Measurements from ENCODE around the gene COIL.

COIL gene

DNA sequence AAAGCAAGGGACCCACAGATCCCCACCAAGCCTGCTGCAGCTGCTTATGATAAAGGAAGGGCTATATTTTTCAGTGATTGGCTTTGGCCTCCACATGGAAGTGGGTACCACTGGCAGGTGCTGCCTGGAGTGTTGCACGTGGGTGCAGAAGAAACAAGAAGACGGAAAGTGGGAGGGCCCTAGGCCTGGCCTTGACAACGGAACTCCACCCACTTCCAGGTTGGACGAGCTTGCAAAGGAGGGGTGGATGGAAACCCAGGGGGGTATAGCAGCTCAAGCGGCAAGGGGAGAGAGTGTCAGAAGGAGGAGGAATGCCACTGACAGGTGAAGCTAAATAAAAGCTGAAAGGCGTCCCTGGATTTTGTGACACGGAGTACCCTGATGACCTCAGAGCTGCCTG is 67.3 kb downstream of the COIL start:
- Histone ChIP-seq H3K4me1 (ENCODE audit: control insufficient read depth in 1 of 2, insufficient read depth in 1 of 2, low read depth in 1 of 2, low read length in 1 of 2) (peaks cover 0 to 8% of the 10 kb centered on the region in 2 experiments), H3K27me3 (no peaks in the 10 kb centered on the region), H3K9me3 (no peaks in the 10 kb centered on the region), H3K36me3 (peaks cover 100% of the 10 kb centered on the region), H3K4me3 (ENCODE audit: low read depth in 1 of 2, low read length in 1 of 2) (no peak overlapping the region), H3K27ac (no peak overlapping the region)
- TF ChIP-seq, protein P1, sequence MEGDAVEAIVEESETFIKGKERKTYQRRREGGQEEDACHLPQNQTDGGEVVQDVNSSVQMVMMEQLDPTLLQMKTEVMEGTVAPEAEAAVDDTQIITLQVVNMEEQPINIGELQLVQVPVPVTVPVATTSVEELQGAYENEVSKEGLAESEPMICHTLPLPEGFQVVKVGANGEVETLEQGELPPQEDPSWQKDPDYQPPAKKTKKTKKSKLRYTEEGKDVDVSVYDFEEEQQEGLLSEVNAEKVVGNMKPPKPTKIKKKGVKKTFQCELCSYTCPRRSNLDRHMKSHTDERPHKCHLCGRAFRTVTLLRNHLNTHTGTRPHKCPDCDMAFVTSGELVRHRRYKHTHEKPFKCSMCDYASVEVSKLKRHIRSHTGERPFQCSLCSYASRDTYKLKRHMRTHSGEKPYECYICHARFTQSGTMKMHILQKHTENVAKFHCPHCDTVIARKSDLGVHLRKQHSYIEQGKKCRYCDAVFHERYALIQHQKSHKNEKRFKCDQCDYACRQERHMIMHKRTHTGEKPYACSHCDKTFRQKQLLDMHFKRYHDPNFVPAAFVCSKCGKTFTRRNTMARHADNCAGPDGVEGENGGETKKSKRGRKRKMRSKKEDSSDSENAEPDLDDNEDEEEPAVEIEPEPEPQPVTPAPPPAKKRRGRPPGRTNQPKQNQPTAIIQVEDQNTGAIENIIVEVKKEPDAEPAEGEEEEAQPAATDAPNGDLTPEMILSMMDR (IDR thresholded peaks at IDR 0.05) = no peak

DNA sequence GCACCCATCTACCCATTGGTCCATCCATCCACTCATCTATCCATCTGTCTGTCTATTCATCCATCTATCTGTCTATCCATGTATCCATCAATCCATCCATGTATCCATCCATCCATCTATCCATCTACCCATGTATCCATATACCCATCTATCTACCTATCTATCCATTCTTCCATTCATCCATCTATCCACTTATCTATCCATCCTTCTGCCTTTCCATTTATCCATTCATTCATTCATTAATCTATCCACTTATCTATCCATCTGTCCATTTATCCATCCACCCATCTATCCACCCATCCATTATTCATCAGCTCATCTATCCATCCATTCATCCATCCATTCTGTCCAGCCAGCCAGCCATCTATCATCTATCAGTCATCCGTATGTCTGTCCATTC is 68.5 kb downstream of the COIL start:
- TF ChIP-seq, protein P1 (IDR thresholded peaks at IDR 0.05) = no peak
- Histone ChIP-seq H3K27me3 (no peaks in the 10 kb centered on the region), H3K4me1 (ENCODE audit: control insufficient read depth in 1 of 2, insufficient read depth in 1 of 2, low read depth in 1 of 2, low read length in 1 of 2) (no peaks in the 10 kb centered on the region), H3K36me3 (peaks cover 100% of the 10 kb centered on the region), H3K4me3 (ENCODE audit: low read depth in 1 of 2, low read length in 1 of 2) (no peak overlapping the region), H3K27ac (no peak overlapping the region), H3K9me3 (no peaks in the 10 kb centered on the region)

DNA sequence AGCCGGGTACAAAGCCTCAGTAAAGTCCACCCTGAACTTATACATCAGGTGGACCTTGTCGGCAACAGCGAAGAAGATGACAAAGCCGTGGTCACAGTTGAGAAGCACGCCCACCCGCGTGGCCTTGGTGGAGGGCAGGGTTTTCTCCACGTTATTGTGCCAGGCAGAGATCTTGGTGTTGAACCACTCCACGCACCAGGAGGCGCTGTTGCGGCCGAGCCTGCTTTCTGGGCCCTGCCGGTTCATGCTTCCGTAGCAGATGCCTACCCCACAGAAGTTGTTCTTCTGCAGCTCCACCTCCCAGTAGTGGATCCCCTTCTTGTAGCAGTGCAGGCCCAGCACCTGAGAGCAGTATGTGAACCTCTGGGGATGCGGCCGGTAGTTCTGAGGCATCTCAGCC is 69.1 kb downstream of the COIL start:
- Histone ChIP-seq H3K9me3 (no peaks in the 10 kb centered on the region), H3K27me3 (no peaks in the 10 kb centered on the region), H3K27ac (no peak overlapping the region), H3K36me3 (peaks cover 100% of the 10 kb centered on the region), H3K4me3 (ENCODE audit: low read depth in 1 of 2, low read length in 1 of 2) (no peak overlapping the region), H3K4me1 (ENCODE audit: control insufficient read depth in 1 of 2, insufficient read depth in 1 of 2, low read depth in 1 of 2, low read length in 1 of 2) (peaks cover under 1 to 2% of the 10 kb centered on the region in 2 experiments)
- TF ChIP-seq, protein P1 (IDR thresholded peaks at IDR 0.05) = peak; percentile 31

DNA sequence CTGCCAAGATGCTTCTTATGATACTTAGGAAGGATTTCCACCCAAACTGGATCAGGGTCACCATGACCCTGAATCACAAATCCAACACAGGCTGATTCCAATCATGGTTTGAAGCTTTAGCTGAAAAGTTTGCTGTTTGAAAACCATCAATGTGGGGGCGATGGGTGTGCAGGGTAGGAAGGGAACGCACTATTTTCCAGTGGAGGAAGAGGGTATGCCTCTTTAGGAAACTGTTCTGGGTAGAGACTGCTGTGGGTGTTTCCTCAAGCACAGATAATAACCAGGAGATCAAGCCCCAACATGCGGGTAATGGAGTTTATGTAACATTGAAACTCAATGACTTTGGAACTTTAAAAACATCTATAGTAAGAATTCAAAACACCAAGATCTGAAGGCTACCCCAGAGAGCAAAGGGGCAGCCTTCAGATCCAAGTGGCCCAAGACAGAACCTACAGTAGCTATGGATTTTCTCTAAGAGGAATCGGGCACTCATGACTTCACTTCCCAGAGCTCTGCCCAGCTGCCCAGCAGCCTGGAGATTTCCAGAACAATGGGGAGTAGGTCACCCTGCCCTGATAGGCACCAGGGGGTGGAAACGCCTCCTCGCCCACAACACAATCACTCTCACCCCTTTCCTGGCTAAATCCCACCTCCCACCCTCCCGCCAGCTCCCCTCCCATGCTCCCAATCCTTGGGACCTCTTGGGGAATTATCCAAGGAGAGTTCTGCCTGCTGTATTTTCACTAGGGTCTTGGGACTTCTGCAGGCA is 69.8 kb downstream of the COIL start:
- TF ChIP-seq, protein P1 (IDR thresholded peaks at IDR 0.05) = no peak
- no peaks in the 10 kb centered on the region for H3K27me3 ChIP-seq
- no peak overlapping the region for H3K27ac ChIP-seq
- peaks cover 100% of the 10 kb centered on the region for H3K36me3 ChIP-seq
- no peaks in the 10 kb centered on the region for H3K9me3 ChIP-seq
- H3K4me1 ChIP-seq (ENCODE audit: control insufficient read depth in 1 of 2, insufficient read depth in 1 of 2, low read depth in 1 of 2, low read length in 1 of 2) = peaks cover 7 to 9% of the 10 kb centered on the region in 2 experiments
- no peak overlapping the region for H3K4me3 ChIP-seq (ENCODE audit: low read depth in 1 of 2, low read length in 1 of 2)

DNA sequence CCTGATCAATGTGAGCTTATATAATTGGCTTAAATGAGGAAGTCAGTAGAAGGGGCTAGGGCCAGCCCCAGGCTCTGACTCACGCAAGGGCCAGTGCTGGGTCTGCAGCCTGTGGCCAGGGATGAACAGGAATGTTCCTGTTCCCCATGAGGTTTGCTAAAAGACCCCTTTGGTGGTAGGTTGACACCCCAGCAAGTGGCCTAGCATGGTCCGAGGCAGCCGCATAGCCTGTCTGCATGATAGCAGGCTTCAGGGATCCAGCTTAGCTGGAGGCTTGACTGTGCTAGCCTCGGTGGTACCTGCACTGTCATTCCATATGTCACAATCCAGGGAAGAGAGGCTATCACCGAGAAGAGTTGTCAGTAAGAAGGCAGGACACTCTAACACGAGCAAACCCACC is 70.5 kb downstream of the COIL start:
- TF ChIP-seq, protein P1 (IDR thresholded peaks at IDR 0.05) = no peak
- H3K36me3 ChIP-seq = peaks cover 99% of the 10 kb centered on the region
- H3K27ac ChIP-seq = no peak overlapping the region
- H3K4me3 ChIP-seq (ENCODE audit: low read depth in 1 of 2, low read length in 1 of 2) = no peak overlapping the region
- H3K27me3 ChIP-seq = no peaks in the 10 kb centered on the region
- peaks cover 14 to 16% of the 10 kb centered on the region in 2 experiments for H3K4me1 ChIP-seq (ENCODE audit: control insufficient read depth in 1 of 2, insufficient read depth in 1 of 2, low read depth in 1 of 2, low read length in 1 of 2)
- no peaks in the 10 kb centered on the region for H3K9me3 ChIP-seq

Measured in neutrophil (primary cell).